ENCODE results near the gene TMEM184C.

- TF ChIP-seq, protein P1, sequence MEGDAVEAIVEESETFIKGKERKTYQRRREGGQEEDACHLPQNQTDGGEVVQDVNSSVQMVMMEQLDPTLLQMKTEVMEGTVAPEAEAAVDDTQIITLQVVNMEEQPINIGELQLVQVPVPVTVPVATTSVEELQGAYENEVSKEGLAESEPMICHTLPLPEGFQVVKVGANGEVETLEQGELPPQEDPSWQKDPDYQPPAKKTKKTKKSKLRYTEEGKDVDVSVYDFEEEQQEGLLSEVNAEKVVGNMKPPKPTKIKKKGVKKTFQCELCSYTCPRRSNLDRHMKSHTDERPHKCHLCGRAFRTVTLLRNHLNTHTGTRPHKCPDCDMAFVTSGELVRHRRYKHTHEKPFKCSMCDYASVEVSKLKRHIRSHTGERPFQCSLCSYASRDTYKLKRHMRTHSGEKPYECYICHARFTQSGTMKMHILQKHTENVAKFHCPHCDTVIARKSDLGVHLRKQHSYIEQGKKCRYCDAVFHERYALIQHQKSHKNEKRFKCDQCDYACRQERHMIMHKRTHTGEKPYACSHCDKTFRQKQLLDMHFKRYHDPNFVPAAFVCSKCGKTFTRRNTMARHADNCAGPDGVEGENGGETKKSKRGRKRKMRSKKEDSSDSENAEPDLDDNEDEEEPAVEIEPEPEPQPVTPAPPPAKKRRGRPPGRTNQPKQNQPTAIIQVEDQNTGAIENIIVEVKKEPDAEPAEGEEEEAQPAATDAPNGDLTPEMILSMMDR (conservative IDR thresholded peaks at IDR 0.05 in 1 of 2, IDR thresholded peaks at IDR 0.05 in 1 of 2; ENCODE audit: low read depth in 1 of 2, low read length in 2 of 2): no peak
- no peak for TF ChIP-seq EZH2 (IDR thresholded peaks at IDR 0.05; ENCODE audit: low read length, missing control alignments)
These were observed 61.8 kb downstream of the TMEM184C start for GRCh38 chr4:147678796-147679549.
